GM12872 (cell line): ENCODE measurements around the gene WFDC10A.

ENCODE experiments used
- CTCF ChIP-seq: IDR thresholded peaks from 3 replicates; pipeline ENCODE4 v1.5.1; 2011; ENCODE audit warnings: low read depth, mild to moderate bottlenecking, low read length, moderate library complexity; ENCODE audit not compliant: insufficient read depth

Gene WFDC10A

GRCh38 chr20:45631184-45631583, 1.6 kb downstream of the WFDC10A start, which contains the start of gene WFDC9:
WFDC9 (minus strand) TSS chr20:45631284; CDS start chr20:45610181, 21,103 bp downstream.
- no peak for TF ChIP-seq CTCF

GRCh38 chr20:45636513-45636912, 7.0 kb downstream of the WFDC10A start:
- no peak for TF ChIP-seq CTCF

GRCh38 chr20:45639687-45640086, 10.1 kb downstream of the WFDC10A start:
- TF ChIP-seq CTCF = no peak

GRCh38 chr20:45646875-45647274, 17.3 kb downstream of the WFDC10A start:
- no peak for TF ChIP-seq CTCF

GRCh38 chr20:45647441-45648050, 18.0 kb downstream of the WFDC10A start:
- TF ChIP-seq CTCF = no peak

GRCh38 chr20:45649312-45649863, 19.8 kb downstream of the WFDC10A start:
- TF ChIP-seq CTCF = no peak

- no peak for TF ChIP-seq CTCF
Observed at GRCh38 chr20:45670139-45670538, 40.6 kb downstream of the WFDC10A start, which contains the start of gene WFDC11. WFDC11 (minus strand) TSS chr20:45670239; CDS start chr20:45650600, 19,639 bp downstream.
